ENCODE results near the gene LGALS3BP.
A peak's percentile ranks its signal among the peaks of the same experiment; 100 is the strongest.
"Not testable (repeated sequence)": the region's sequence is repeated elsewhere in the genome, so short reads cannot be mapped to it uniquely, and the experiment has no call there.

LGALS3BP gene

DNA sequence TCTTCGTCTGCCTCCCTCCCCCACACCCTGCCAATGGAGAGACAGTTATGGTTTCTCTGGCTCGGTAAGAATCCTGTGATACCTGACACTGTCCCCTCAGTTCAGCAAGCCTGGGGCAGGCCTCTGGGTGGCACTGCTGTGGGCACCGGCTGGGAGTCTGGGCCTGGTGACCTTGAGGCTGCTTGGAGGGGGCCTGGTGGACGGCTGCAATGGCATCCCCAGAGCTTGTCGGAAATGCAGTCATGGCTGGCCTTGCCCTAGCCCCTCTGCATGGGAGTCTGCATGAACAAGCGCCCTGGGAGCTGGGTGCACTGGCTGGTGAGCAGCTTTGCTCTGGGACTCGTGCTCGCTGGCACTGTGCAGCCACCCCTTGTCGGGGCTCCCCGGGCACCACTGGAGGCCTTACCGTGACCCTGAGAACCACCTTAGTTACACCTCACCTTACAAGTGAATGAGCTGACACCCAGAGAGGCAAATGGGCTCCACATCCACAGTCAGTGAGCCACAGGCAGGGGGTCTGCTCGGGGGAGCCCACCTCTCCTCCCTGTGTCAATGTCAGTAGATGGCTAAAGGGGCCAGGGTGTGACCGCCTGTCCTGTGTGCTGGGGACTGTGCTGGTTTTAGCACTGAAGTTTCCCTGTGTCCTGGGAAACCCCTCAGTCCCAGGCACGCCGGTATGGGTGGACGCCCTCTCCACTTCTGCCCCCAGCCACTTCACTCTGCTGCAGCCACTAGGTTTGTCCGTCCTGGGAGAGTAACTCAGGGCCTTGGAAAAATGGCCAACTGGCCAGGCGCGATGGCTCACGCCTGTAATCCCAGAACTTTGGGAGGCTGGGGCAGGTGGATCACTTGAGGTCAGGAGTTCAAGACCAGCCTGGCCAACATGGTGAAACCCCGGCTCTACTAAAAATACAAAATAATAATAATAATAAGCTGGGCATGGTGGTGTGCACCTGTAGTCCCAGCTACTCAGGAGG is 1.4 kb downstream of the LGALS3BP start:
- no peak for DNase-seq

- no peak for DNase-seq
Measured at GRCh38 chr17:78977681-78977943, 2.1 kb downstream of the LGALS3BP start.

- DNase-seq, result no peak
Measured at GRCh38 chr17:78976907-78977680, 2.6 kb downstream of the LGALS3BP start.

DNA sequence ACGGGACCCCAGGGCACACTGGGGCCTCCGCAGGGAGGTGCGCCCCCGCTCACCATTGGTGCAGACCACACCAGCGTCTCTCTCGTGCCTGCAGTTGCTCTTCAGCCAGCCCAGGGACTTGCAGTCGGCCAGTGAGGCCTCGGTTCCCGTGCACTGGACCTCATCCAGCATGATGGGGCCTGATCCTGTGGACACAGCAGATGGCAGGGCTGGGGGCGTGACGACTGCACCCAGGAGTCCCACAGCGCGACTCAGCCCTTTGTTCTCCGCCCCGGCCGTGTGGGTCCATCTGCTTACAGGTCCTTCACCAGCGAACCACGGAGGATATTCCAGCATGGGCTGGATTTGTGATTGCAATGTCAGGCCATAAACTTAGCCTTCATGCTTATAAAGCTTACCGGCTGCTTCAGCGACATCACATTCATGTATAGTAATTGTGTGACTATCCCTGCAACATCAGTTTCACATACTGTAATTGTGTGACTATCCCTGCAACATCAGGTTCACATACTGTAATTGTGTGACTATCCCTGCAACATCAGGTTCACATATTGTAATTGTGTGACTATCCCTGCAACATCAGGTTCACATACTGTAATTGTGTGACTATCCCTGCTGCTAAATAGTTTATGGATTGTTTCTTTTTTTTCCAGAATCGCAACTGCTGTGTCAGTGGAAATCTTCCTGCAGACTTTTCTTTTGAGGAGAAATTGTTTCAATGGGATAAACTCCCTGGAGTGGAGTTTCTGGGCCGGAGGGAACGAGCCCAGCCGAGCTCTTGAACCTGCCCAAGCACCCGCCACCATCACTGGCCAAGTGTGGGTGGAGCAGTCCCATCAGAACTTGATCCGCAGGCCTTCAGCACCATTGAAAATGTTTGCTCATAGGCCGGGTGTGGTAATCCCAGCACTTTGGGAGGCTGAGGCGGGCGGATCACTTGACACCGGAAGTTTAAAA is 4.8 kb downstream of the LGALS3BP start:
- DNase-seq, result no peak

DNA sequence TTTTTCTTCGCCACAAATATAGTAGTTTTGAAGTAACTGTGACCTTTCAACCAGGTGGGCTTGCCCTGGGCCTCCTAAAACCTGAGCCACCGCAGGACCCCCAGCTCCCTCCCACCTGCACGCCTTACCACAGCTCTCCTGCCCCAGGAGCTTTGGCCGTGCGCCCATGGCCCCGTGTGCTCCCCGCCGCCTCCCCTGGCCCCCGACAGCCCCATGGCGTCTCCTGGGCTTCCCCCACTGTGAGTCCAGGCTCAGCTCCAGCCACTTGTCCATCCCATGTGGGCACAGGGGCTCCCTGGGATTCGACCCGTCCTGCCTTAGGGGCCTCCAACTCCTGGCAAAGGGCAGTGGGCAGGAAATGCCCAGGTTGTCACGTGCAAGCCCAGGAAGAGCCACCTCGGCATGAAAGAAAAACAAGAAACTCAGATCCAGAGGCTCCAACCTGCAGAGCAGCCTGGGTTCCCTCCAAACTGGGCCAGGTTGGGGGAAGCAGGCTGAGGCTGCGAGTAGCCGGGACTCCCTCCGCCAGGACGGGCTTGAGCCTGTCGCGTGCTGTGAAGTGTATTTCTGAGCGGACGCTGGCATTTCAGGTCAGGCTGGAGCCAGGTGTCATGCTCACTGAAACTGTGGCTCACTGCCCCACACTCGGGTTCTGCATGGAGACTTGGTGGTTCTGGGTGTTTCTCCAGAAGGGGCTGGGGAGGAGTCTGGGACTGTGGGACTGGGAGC is 5.8 kb downstream of the LGALS3BP start:
- no peak for DNase-seq

- DNase-seq, result no peak
Measured at GRCh38 chr17:78973196-78973595, 6.5 kb downstream of the LGALS3BP start.

- DNase-seq, result no peak
Measured at GRCh38 chr17:78972507-78973105, 7.1 kb downstream of the LGALS3BP start.

DNA sequence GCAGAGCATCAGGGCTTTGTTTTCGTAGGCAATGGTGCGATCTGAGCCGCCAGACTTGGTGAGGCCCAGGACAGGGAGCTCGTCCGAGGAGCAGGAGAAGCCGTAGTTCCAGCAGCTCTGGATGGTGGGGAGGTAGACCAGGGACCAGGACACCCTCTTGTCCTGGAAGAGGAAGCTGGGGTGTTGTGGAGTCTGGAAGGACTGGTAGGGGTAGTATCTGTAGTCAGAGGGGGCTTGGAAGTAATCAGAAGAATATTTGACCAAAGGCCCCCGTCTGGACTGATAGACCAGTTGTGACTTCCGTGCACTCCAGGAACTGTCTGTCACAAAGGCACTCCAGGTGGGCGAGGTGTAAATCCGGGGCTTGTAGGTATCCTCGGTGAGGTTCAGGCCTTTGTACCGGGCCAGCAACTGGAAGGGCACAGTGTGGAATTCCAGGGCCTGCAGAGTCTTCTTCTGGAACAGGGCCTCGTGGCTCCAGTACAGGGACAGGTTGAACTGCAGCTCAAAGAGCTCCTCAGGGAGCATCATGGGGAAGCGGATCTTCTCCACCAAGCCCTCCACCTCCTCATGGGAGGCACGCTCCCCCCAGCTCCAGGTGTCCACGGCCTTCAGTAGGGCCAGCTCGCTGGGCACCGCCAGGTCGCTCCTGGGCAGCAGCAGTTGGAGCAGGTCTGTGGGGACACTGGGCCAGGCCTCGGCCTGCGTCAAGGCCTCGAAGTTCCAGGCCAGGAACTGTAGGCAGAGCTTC is 7.8 kb downstream of the LGALS3BP start:
- DNase-seq, result no peak

DNA sequence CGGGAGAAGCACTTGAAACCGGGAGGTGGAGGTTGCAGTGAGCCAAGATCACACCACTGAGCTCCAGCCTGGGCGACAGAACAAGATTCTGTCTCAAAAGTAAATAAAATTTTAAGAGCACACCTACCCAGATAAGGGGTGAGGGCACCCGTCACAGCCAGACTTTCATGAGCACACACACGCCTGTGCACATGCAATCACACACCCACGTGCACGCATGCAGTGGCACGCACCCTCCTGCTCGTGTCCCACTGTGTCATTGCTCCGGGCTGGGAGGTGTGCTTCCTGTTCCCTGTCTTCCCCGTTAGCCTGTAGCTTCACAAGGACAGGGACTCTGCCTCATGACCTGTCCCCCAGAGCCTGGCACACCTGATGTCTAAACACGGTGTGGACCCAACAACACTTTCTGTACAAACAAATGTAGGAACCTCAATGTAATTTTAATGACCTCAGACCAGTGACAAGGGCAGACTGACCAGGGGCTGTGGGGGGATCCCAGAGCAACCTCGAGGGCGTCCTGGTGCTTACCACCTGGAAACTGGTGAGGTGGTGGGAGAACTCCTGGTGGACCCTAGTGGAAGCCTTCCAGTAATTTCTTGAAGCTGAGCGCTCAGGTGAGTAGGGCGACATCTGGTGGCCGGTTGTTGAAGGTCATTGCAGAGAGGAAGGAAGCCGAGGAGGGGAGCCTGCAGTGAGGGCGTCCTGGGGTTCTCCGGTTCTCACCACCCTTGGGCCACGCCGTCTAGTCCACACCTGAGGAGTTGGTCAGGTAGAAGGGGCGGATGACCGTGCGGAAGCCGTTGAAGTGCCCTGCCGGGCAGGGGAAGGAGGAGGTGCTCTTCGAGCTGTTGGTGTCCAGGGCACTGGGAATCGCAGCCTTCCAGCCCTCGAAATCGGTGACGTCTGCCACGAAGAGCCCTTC is 8.6 kb downstream of the LGALS3BP start:
- DNase-seq, result peak; percentile 70 to 71

GRCh38 chr17:78969865-78970264 is 9.9 kb downstream of the LGALS3BP start:
- no peak for DNase-seq

GRCh38 chr17:78967782-78968362 is 11.9 kb downstream of the LGALS3BP start:
- DNase-seq, result no peak

DNA sequence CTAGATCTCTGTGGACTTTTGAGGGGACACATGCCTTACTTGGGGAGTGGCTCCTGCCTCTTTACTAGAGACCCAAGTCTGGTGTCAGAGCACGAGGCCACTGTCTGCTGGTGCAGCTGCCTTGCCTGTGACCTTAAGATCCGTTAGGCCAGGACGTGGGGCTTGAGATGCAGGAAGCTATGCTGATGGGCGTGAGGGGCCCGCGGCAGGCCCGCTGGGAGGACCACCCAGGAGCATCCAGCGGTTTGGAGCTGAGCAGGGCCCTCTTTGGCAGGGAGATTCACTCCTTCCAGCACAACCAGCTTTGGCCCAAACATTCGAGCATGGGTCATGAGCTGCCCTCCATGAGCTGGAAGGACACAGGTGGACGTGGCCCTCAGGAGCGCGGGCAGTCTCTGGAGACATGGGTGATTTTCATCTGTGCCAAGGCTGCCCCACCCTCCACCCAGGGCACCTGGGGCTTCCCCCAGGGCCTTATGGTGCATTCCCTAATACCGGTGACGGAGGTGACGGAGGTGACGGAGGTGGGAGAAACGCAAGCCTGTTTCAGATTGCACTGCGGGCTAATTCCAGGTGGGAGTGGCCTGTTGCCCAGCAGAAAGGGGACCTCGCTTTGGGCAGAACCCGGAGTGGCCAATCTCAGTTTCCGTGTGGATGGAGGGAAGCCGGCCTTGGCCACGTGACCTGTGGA is 12.7 kb downstream of the LGALS3BP start:
- DNase-seq, result no peak

DNA sequence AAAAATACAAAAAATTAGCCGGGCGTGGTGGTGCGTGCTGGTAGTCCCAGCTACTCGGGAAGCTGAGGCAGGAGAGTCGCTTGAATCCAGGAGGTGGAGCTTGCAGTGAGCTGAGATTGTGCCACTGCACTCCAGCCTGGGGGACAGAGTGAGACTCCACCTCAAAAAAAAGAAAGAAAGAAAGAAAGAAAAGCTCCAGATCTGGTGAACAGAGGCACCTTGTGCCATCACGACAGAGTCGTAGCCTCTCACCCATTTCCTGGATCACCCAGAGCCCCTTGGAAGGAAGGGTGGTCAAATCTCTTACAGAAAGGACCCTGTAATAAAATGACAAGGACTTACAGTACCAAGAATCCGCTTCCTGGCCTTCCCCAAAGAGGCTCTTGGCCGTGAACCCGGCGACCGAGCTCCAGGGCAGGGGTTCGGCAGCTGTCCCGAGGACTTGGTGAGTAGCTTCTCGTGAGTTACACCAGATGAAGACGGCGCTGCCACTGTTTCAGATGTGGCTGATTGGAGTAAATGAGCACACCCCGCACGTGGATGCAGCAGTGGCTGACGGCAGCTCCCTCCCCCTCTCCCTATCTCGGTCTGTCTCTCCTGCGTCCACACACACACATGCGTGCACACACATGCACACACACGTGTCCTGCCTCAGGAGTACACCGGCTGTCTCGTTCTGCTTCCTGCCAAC is 13.5 kb downstream of the LGALS3BP start:
- DNase-seq, result no peak

- DNase-seq, result no peak
Measured at GRCh38 chr17:78965491-78965924, 14.2 kb downstream of the LGALS3BP start.

GRCh38 chr17:78963378-78963777 is 16.3 kb downstream of the LGALS3BP start:
- no peak for DNase-seq

DNA sequence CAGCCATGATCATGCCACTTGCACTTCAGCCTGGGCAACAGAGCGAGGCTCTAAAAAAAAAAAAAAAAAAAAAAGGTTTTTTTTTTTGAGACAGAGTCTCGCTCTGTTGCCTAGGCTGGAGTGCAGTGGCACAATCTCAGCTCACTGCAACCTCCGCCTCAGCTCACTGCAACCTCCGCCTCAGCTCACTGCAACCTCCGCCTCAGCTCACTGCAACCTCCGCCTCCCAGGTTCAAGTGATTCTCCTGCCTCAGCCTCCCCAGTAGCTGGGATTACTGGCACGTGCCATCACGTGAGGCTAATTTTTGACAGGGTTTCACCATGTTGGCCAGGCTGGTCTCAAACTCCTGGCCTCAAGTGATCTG is 16.8 kb downstream of the LGALS3BP start:
- DNase-seq, result not testable (repeated sequence)

DNA sequence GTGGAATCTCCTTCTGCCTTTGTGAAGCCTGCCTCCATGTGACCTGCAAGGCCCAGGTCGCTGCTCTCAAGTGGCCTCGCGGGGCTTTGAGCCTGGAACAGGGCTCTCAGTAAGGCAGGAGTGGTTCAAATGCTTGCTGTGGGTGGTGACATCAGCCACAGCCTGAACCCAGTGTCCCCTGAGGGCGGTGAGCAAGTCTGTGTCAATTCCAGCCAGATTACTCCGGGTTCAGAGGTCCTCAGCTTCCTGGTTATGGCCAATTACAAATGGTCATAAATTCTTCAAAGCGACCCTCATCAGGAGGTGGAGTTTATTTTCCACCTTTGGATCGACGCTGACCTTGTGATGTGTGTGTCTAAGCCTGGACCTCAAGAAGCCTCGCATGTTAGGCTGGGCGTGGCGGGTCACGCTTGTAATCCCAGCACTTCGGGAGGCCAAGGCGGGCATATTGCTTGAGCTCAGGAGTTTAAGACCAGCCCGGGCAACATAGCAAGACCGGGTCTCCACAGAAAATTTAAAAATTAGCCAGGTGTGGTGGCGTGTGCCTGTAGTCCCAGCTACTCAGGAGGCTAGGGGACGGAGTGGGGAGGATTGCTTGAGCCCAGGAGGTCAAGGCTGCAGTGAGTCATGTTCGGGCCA is 17.3 kb downstream of the LGALS3BP start:
- DNase-seq, result no peak

GRCh38 chr17:78961571-78961970 is 18.2 kb downstream of the LGALS3BP start:
- no peak for DNase-seq

All from CD4-positive, alpha-beta T cell treated with Interleukin-1 beta for 1 hour (primary cell).